CD4-positive, alpha-beta T cell treated with Interleukin-15 for 1 hour (primary cell): ENCODE results near the gene MED8.
"Not testable (repeated sequence)": the region's sequence is repeated elsewhere in the genome, so short reads cannot be mapped to it uniquely, and the experiment has no call there.

Source experiments
- DNase-seq: peaks from one replicate; pipeline ENCODE4 v3.0.0-alpha.2; 2020

Gene MED8

DNA sequence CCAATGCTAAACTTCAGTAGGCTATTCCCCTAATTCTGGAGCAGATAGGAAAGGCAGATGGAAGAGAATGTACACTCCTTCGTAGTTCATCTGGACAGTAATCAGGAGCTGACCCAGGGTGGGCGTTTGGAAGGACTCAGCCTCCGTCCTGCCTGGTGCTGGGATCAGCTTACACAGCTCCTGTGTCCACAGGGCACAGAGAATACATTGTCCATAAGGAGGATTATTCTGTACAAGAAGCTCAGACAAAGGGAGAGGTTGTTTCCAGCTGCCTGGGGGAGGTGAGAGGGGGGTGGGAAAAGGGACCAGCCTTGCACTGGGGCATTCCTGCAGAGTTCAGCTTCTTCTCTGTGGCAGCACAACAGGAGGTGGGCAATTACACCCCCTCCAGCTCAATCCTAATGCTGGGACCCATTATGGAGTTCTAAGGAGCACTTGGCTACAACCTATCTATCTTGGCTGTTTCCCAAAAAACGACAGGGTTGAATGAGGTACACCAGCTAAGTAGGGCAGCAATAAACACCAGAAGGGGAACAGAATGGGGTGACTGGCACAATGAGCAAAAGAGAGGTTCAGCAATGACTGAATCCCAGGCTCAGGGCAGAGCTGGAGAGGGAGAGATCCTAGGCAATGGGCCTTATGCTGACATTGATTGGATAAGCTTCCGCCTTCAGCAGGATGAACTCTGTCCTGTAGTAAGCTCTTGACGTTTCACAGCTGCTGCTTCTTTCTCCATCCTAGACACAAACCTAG lies 7.4 kb downstream of the MED8 start:
- no peak for DNase-seq

DNA sequence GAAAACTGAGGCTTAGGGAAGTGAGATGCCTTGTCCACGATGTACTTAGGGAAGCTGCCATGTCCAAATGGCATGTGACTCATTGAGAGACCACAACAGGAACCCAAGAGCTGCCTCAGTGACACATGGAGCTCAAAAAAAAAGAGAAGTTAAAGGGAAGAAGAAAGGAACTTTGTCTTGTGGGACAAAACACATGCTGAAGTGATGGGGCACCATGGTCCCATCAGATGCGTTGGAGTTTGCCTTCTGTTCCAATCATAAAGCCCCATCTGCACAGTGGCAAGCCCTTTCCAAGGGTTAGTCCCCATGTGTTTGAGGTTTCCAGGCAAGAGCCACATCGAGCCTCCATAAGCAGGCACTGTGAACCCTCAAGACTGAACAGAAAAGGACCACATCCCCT lies 8.0 kb downstream of the MED8 start:
- peak; percentile 41 for DNase-seq

DNA sequence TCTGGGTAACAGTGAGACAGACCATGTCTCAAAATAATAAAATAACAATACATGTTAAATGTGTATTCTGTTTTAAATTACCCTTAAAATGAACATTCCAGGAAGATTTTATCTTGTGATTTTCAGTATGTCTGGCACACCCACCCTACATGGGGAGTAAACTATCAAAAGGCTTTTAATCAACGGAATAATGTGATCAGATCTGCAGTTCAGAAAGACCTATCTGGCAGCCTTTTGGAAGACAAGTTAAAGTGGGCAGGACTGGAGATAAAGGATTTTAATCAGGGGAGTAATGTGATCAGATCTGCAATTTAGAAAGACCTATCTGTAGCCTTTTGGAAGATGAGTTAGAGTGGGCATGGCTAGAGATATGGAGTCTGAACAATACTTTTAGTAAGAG lies 10.1 kb downstream of the MED8 start:
- no peak for DNase-seq

DNA sequence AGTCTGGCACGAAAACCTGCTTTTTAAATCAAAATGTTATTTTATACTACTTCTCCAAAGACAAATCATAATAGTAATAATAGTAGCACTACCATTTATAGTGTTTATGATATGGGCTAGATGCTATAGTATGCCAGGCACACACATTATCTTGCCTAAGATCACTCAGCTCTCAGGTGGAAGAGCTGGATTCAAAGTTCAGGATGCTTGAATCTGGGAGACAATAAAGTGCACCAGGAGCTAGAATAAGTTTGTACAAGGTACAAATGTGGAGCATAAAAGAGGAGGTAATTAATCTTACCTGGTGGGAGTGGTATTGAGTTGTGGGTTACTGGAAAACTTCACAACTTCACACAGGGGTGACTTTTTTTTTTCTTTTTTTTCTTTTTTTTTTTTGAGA lies 11.8 kb downstream of the MED8 start:
- DNase-seq: no peak

DNA sequence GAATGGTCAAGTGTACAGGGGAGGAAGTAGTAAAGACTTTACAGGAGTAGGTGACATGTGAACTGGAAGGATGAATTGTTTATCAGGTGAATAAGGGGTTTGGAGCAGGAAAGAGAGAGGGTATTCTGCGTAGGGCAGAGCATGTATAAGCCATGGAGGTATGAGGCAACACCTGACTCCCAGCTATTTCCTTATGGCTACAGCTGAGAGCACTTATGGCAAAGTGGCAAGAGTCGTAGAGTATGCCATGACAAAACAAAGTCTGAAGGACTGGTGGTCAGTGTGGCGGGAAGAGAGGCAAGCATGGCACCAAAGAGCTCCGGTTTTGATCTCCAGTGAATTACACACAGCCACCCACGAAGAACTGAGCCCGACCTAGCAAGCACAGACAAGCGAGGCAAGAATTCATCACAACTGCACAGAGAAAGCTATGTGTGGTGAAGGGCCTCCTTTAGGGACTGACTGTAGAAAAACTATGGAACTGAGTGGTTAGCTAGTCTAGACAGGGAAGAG lies 12.8 kb downstream of the MED8 start:
- no peak for DNase-seq

DNA sequence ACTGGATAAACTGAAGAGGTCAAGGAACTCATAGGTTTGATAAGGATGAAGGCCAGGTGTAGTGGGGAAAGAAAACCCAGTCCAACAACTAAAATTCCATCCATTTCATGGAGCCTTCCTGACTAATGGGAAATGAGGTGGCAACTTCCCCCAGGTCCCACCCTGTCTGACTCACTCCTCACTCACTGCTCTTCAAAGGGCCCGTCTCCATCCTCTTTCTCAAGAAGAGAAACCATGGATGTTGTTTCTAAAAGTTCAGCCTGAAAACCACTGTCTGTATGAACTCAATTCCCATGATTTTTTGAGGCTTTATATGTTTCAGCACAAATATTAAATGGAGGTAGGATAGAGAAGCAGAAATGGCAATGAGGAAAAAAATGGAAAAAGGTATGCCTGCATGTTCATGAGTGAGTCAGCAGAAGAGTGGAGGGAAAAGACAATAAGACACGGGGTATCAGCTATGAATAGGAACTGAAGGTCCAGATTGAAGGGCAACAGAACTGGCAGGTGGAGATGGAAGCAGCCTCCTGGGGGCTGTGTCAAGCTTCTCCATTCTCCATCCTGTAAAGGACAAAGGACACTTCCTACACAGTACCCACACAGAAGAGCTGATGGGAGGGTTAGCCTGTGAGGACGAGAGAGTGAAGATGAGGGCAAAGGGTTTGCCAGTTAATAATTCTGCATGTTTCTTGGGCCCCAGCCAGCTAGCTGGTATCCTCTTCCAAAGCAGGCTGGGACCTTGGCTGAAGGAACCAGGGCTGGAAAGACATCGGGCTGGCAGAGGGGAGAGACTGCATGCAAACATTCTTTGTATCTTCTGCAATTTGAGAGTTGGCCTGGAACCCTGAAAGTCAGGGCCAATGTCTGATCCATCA lies 16.3 kb downstream of the MED8 start:
- no peak for DNase-seq

DNA sequence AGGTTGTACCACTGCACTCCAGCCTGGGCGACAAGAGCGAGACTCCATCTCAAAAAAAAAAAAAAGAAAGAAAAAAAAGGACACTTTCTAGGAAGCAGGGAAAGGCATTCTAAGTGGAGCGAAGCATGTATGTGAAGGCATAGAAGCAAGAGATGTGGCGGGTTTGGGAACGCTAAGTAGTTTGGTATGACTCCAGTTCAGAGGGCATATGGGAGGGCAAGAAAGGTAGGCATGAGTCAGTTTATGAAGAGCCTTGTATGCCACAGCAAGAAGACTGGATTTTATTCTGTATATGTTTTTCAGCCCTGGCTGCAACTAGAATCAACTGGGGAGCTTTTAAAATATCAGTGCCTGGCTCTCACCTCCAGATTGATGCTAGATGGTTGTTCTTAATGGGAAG lies 17.4 kb downstream of the MED8 start:
- no peak for DNase-seq

DNA sequence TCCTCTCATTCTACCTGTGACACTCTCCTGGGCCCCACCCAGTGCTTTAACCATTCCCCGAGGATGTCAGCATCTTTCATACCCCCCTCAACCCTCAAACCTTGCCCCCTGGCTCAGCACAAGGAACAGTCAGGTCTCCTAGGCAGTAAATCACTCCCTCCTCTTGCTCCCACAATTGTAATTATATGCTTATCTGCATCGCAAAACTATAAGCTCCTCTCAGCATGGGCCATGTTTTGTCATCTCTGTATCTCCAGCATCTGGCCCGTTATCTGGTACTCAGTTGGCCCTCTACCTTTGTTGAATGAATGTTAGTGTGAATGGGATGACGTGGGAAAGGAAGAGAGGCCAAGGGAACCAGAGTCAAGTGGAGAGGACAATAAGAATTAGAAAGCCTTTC lies 19.0 kb downstream of the MED8 start:
- DNase-seq: no peak

DNA sequence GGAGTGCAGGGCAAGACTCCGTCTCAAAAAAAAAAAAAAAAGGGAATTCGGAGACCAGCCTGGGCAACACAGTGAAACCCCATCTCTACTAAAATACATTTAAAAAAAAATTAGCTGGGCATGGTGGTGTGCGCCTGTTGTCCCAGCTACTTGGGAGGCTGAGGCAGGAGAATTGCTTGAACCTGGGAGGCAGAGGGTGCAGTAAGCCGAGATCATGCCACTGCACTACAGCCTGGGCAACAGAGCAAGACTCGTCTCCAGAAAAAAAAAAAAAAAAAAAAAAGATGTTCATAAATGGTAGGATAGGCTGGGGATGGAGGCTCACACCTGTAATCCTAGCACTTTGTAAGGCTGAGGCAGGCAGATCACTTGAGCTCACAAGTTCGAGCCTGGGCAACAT lies 19.8 kb downstream of the MED8 start:
- not testable (repeated sequence) for DNase-seq

DNA sequence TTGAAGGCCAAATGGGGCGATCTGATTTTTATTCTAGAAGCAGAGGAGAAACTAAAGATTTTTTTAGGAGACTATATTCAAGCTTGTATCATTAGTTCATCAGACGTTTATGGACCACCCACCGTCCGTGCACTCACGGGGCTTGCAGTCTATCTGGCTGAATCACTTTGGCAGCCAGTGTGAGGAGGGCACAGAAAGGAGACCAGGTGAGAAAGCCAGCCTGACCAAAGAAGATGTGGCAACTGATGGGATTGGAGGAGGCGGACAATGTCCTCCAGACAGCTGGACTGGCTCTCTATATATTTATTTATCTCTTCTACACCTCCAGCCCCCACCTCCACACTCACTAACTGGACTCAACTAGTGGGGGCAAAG lies 21.0 kb downstream of the MED8 start:
- DNase-seq: no peak

DNA sequence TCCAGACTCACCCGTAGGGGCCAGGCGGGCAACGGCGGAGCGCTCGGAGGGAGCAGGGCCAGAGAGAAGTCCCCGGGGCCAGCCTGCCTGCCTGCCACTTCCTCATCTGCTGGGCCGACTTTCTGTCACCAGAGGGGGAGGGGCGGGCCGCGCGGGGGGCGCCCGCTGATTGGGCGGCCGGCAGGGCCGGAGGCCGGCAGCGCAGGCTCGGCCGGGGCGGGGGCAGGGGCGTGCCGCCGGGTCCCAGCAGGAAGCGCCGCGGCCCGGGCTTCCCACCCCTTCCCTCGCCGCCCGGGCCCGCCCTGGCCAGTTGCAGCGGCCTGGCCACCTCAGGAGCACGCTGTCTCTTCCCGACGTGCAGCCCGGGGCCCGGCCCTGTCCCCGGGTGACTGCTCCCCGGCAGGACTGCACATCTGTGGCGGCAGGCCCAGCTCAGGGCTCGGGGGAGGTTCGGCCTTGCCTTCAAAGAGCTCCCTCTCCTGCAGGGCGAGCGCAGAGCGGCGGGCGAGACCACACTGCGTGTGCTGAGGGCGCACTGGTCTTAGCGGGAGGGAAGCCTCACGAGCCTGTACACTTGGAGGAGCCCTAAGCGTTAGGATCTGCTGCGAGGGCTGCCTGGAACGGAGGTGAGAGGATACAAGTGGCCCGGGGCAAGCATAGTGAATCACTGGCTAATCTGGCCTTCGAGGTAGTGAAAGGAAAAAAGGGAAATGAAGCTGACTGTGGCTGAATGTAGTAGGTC lies 21.5 kb downstream of the MED8 start, which contains the start of gene ELOVL1:
TSS of gene ELOVL1 (minus strand) at position 108 of the 742 bp plus-strand sequence. CDS start 2,402 bp downstream, outside the sequence.
- peak; percentile 90 for DNase-seq

DNA sequence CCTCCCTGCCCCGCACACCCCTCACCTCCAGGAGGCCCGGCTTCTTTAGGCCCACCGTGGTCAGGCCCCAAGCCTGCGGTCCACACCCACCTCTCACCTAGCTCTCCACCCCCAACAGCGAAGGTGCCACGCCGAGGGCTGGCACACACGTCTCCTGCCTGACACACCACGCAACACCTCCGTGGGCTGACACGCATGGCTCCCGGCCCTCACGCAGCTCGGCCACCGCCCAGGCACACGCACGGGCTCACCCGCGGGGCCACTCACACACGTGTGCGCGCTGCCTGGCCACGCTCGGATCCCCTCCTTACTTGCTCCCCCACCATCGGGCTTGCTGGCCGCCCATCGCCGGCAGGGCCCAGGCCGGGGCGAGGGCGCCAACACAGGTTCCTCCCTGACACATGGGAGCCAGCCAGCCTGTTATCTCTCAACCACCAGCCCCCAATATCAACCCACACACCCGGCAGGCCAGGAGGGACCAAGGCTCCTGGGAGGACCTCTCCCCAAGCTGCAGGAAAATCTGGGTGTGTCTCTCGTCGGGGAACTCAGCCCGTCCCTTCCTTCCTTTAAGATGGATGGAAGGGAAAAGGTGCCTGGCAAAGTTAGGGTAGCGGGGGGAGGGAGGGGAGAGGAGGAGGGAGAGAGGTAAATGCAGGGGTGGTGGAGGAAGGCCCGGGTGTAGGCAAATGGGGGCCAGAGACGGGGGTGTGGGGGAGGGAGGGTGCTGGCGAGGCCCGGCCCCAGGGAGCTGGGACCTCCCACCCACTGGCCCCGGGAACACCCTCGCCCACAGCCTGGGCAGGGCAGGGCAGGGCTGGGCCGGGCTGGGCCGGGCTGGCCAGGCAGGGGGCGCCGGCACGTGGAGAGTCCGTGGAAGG lies 22.3 kb downstream of the MED8 start:
- DNase-seq: peak; percentile 28

DNA sequence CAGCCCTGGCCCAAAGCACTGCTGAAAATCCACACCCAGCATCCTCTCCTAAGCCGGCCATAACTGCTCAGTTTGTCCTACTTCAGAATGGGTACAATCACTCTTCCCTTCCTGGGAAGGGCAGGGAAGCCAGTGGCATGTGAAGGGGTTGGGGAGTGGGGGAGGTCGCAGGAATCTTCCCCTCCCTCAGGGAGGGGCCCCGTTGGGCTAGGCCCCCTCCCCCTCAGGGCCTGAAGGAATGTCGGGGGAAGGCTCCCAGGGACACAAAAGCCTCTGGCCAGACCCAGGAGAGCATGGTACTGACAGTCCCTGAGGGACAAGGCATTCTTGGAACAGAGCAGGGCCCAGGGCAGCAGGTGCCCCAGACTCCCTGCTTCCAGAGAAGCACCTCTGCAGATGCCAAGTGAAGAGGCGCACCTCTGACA lies 23.0 kb downstream of the MED8 start:
- no peak for DNase-seq

DNA sequence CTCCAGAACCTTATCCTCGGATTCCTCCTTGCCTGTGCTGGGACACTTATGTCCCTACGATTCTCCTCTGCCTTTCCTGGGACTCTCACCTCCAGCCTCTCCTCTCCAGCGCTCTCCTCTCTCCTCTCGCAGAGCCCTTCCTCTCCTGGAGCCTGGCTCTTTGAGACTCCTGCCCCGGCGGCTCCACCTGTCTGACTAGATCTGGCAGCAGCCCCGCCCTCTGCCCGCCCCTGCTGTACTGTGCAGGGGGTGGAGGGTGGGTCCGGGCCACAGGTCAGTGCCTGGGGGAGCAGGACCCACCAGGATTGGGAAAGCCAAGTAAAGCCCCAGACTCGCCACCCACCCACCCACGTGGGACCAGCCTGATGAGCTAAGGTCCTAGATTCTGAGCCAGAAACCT lies 23.4 kb downstream of the MED8 start:
- DNase-seq: no peak

DNA sequence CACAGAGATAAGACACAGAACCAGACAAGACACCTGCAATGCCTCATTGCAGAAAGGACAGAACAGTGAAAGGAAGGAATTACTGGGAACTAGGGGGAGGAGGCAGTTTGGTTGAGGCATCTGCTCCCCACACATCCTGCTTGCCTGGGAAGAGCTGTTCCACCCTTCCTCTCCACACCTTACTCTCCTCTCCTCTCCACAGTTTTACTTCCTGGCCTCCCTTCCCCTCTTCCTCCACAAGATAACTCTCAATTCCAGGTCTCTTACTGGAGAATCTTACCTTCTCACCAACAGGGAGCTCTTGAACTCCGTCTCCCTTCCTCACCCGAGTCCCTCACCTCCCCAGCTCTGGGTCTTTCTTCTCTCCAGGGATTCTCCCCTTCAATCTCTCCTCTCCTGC lies 23.9 kb downstream of the MED8 start:
- DNase-seq: no peak

DNA sequence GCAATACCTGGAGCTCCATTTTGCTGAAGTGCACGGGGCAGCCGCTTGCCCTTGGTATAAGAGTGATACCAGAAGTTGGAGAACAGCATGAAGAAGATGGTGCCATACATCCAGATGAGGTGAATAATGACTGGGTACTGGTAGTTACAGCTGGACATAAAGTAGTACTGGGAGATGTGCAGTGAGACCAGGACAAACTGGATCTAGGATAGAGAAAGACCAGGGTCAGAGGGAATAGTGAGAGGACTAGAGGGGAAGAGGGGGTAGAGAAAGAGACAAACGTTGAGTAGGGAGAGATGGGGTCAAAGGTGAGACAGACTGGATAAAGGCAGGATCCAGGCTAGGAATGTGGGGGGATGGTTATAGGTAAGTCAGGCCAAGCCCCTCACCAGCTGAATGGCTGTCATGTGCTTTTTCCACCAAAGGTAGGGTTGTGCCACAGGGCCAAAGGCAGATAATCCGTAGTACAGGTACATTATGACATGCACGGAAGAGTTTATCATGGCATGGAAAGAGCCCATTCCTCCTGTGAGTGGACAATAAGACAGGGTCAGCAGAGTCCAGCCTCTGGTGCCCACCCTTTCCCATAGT lies 25.6 kb downstream of the MED8 start:
- DNase-seq: no peak

DNA sequence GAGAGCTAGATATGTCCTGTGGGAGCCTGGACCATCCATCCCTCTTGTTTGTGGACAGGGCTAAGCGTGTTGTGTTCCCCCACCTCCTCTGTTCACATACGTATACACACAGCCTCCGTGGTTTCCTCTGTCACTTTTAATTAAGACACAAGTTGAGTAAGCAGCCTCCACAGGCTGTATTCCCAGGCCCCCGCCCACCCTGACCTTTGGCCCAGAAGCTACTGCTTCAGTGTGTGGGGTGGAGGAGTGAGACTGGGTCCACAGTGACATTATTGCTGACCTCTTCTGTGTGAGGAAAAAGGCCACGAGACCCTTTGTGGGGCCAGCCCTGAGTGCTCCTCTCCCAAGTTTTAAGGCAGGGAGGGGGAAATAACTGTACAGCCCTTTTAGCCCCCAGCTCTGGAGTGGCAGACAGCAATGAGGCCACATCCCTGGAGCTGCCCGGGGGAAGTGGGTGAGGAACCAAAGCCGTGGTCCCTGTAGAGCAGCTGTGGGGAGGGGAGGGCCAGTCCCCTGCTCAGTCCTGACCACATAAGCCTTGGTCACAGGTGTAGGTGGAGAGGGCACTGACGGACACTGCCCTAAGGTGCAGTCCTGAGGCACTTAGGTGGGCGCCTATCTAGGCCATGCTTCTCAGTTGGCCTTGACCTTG lies 26.2 kb downstream of the MED8 start:
- DNase-seq: no peak

DNA sequence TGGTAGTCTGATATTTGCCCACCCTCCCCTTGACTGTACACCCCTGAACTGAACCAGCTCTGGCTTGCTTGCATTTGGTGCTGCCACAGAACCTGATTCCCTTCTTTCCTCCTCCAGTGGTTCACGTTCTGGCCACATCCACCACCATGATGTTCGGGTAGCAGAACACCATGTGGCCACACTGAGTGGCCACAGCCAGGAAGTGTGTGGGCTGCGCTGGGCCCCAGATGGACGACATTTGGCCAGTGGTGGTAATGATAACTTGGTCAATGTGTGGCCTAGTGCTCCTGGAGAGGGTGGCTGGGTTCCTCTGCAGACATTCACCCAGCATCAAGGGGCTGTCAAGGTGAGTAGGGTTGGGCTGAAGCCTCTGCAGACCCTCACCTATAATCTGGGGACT lies 29.0 kb downstream of the MED8 start:
- DNase-seq: no peak

DNA sequence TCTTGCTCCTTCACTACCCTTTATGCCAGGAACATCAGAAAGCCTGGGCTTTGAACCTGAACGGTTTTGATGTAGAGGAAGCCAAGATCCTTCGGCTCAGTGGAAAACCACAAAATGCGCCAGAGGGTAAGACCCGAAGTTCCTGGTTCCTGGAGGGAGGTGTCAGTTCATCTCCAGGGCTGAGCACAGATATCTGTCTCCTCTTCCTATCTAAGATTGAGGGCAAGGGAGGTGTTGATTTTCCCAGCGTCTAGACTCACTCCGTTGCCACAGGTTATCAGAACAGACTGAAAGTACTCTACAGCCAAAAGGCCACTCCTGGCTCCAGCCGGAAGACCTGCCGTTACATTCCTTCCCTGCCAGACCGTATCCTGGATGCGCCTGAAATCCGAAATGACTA lies 29.9 kb downstream of the MED8 start:
- DNase-seq: no peak

DNA sequence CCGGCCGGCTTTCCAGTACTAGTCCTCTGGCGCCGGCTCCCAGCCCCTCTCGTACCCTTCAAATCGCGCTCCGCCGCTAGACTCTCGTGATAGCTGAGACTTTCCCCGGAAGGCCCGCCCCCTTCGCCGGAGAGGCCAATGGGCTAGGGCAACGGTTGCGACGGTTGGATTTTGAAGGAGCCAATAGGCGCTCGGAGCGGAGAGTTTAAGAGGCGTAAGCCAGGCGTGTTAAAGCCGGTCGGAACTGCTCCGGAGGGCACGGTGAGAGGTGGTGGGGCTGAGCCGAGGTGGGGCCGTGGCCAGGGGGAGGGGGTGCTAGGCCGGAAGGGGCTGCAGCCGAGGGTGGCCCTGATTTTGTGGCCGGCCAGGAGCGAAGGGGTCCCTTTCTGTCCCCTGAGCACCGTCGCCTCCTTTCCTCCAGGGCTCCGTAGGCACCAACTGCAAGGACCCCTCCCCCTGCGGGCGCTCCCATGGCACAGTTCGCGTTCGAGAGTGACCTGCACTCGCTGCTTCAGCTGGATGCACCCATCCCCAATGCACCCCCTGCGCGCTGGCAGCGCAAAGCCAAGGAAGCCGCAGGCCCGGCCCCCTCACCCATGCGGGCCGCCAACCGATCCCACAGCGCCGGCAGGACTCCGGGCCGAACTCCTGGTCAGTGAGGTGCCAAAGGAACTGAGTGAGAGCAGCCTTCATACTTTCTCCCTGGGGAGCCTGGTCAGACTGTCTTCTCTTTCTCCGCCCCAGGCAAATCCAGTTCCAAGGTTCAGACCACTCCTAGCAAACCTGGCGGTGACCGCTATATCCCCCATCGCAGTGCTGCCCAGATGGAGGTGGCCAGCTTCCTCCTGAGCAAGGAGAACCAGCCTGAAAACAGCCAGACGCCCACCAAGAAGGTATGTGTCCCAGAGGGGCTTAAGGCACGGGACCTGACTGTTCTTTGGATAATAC lies 30.6 kb downstream of the MED8 start, which contains the start of gene CDC20:
TSS of gene CDC20 (plus strand) at position 236 of the 948 bp plus-strand sequence. CDS start at position 471, 235 bp downstream.
- peak; percentile 94 for DNase-seq
